ENCODE results near the gene LRP11. TPM values are rescaled to one million over a fixed set of nuclear protein-coding genes. Genes with fewer than 3 reads are reported as not detected.

Gene LRP11
- total and polyA plus RNA-seq, 2 of the 13 experiments (the other 11 are each of a cell fraction or from before 2014, with no cell fraction given): 32.4 to 48.9 TPM

GRCh38 chr6:149864578-149865535 is 698 bp upstream of the LRP11 start:
- ATAC-seq: peak; percentile 19
- in situ Hi-C loops (cut with HindIII; ENCODE audit: extremely low pct_ligation_motif_present, low pct_unique_long_range_greater_than_20kb): no loop called here
- Histone ChIP-seq H3K79me2 (ENCODE audit: insufficient read depth, low read length) (peaks cover 18% of the 10 kb centered on the region), H2AFZ (ENCODE audit: low read length) (peak overlapping the region; percentile 77), H3K9me3 (ENCODE audit: low read length) (no peaks in the 10 kb centered on the region), H3K27ac (ENCODE audit: extremely low read length, insufficient read depth, low read length) (peak overlapping the region; percentile 87), H3K9ac (ENCODE audit: insufficient read depth, low read depth, low read length) (peak overlapping the region; percentile 80), H3K4me3 (replicated peaks in 1 of 3; ENCODE audit: insufficient read depth in 1 of 3, low read depth in 2 of 3, low read length in 3 of 3) (peak overlapping the region; percentile 66 to 93 (median 83)), H3K36me3 (replicated peaks in 1 of 2; ENCODE audit: control insufficient read depth in 1 of 2, insufficient read depth in 2 of 2, low read length in 2 of 2) (no peaks in the 10 kb centered on the region), H3K4me1 (ENCODE audit: insufficient read depth, low read length) (peaks cover 56% of the 10 kb centered on the region), H4K20me1 (ENCODE audit: insufficient read depth, low read length) (peaks cover 7% of the 10 kb centered on the region; the same call in 1 of the 2 replicates), H3K4me2 (ENCODE audit: low read depth, low read length) (peak overlapping the region; percentile 88), H3K27me3 (ENCODE audit: control insufficient read depth in 1 of 2, insufficient read depth in 2 of 2, low read length in 2 of 2) (no peaks in the 10 kb centered on the region; a peak in 1 of 5 replicates)
- DNase-seq (ENCODE audit: low spot score): peak; percentile 75
- TSS peak; percentile 52 for BruUV-seq (replicated peaks)
- WGBS (ENCODE audit: low lambda C conversion rate): 10% methylated on average over 23 of the region's 23 CpGs
- POLR2A ChIA-PET: interaction anchor here (1.7 to 7.4 kb wide), 2 partner anchors 18 to 34 kb away, joined by 7 to 56 read pairs; no protein-coding TSS in a partner anchor
- peak; percentile 70 for FAIRE-seq
- CTCF ChIA-PET (ENCODE audit: low intra/inter-chr PET ratio, low total read pairs): interaction anchor here (2.4 to 4.0 kb wide), 2 partner anchors 25 to 30 kb away, joined by 28 to 37 read pairs; no protein-coding TSS in a partner anchor
- intact Hi-C loops (cut with micrococcal nuclease; ENCODE audit: unreplicated experiment): loop anchor here (1.0 to 5.0 kb wide), 4 partner anchors 25 to 118 kb away; partner anchors contain the start of genes NUP43 and PCMT1
- TF ChIP-seq ZNF333 (CRISPR knock-in tag; IDR thresholded peaks at IDR 0.05; ENCODE audit: borderline replicate concordance) (0 out of 2 replicates have a peak, but pooled peaks have one; percentile 6), ZNF879 (CRISPR knock-in tag; IDR thresholded peaks at IDR 0.05) (peak; percentile 87; the same call in 1 of the 2 replicates), STAG1 (CRISPR knock-in tag; IDR thresholded peaks at IDR 0.05) (peak; percentile 75), ZNF724P (CRISPR knock-in tag; IDR thresholded peaks at IDR 0.05; ENCODE audit: borderline replicate concordance) (0 out of 2 replicates have a peak, but pooled peaks have one; percentile 52), ATF1 (CRISPR knock-in tag; IDR thresholded peaks at IDR 0.05) (0 out of 2 replicates have a peak, but pooled peaks have one; percentile 37), MZF1 (CRISPR knock-in tag; IDR thresholded peaks at IDR 0.05; ENCODE audit: borderline replicate concordance) (0 out of 2 replicates have a peak, but pooled peaks have one; percentile 39), NR2F1 (CRISPR knock-in tag; IDR thresholded peaks at IDR 0.05) (no peak), ZNF224 (CRISPR knock-in tag; IDR thresholded peaks at IDR 0.05) (no peak), GATAD2A (CRISPR knock-in tag; IDR thresholded peaks at IDR 0.05) (0 out of 2 replicates have a peak, but pooled peaks have one; percentile 9), ZNF782 (CRISPR knock-in tag; IDR thresholded peaks at IDR 0.05; ENCODE audit: borderline replicate concordance) (0 out of 2 replicates have a peak, but pooled peaks have one; percentile 43), CREB1 (IDR thresholded peaks at IDR 0.05) (peak; percentile 64), CREB1 (CRISPR knock-in tag; IDR thresholded peaks at IDR 0.05) (0 out of 2 replicates have a peak, but pooled peaks have one; percentile 19), HNRNPK (IDR thresholded peaks at IDR 0.05; ENCODE audit: low read depth, low read length, poor library complexity, severe bottlenecking) (peak; percentile 28), GFI1 (CRISPR knock-in tag; IDR thresholded peaks at IDR 0.05; ENCODE audit: borderline replicate concordance) (0 out of 2 replicates have a peak, but pooled peaks have one; percentile 4), SIN3A (IDR thresholded peaks at IDR 0.05; ENCODE audit: borderline replicate concordance, low read depth, low read length) (peak; percentile 23; the same call in 1 of the 2 replicates)
- TF ChIP-seq, protein P1, sequence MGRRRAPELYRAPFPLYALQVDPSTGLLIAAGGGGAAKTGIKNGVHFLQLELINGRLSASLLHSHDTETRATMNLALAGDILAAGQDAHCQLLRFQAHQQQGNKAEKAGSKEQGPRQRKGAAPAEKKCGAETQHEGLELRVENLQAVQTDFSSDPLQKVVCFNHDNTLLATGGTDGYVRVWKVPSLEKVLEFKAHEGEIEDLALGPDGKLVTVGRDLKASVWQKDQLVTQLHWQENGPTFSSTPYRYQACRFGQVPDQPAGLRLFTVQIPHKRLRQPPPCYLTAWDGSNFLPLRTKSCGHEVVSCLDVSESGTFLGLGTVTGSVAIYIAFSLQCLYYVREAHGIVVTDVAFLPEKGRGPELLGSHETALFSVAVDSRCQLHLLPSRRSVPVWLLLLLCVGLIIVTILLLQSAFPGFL (CRISPR knock-in tag; IDR thresholded peaks at IDR 0.05): no peak
- TF ChIP-seq, protein P2, sequence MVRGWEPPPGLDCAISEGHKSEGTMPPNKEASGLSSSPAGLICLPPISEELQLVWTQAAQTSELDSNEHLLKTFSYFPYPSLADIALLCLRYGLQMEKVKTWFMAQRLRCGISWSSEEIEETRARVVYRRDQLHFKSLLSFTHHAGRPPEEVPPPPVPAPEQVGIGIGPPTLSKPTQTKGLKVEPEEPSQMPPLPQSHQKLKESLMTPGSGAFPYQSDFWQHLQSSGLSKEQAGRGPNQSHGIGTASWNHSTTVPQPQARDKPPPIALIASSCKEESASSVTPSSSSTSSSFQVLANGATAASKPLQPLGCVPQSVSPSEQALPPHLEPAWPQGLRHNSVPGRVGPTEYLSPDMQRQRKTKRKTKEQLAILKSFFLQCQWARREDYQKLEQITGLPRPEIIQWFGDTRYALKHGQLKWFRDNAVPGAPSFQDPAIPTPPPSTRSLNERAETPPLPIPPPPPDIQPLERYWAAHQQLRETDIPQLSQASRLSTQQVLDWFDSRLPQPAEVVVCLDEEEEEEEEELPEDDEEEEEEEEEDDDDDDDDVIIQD (CRISPR knock-in tag; IDR thresholded peaks at IDR 0.05; ENCODE audit: low read depth): no peak; the same call in 1 of the 2 replicates
- TF ChIP-seq, protein P3, sequence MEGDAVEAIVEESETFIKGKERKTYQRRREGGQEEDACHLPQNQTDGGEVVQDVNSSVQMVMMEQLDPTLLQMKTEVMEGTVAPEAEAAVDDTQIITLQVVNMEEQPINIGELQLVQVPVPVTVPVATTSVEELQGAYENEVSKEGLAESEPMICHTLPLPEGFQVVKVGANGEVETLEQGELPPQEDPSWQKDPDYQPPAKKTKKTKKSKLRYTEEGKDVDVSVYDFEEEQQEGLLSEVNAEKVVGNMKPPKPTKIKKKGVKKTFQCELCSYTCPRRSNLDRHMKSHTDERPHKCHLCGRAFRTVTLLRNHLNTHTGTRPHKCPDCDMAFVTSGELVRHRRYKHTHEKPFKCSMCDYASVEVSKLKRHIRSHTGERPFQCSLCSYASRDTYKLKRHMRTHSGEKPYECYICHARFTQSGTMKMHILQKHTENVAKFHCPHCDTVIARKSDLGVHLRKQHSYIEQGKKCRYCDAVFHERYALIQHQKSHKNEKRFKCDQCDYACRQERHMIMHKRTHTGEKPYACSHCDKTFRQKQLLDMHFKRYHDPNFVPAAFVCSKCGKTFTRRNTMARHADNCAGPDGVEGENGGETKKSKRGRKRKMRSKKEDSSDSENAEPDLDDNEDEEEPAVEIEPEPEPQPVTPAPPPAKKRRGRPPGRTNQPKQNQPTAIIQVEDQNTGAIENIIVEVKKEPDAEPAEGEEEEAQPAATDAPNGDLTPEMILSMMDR (CRISPR knock-in tag; IDR thresholded peaks at IDR 0.05): peak; percentile 78
